H1 (cell line): Measurements from ENCODE around the gene LAMTOR4. TPM values are rescaled to one million over a fixed set of nuclear protein-coding genes. Genes with fewer than 3 reads are reported as not detected.

Experiments used
- CTCF ChIA-PET: fragments of 300-600 bp; sonication (Branson Sonifier 250); formaldehyde crosslinking; loops from one replicate; lab custom pipeline; 2021; ENCODE audit not compliant: partially characterized antibody; lab: Charles Lee
- POLR2A ChIA-PET: fragments of 300-600 bp; sonication (Branson Sonifier 250); formaldehyde crosslinking; loops from one replicate; lab custom pipeline; 2021; ENCODE audit warnings: inconsistent platforms; ENCODE audit not compliant: partially characterized antibody; lab: Charles Lee
- DNase-seq, 2 experiments: peaks; one replicate each; pipeline versions ENCODE4 v3.0.0 to v3.0.0-alpha.2; 2010 to 2022; ENCODE audit warnings: low spot score in 2 of 2, low read depth in 1 of 2, mixed read lengths in 1 of 2
- FAIRE-seq: peaks from 2 replicates; lab custom pipeline; 2011; peaks lifted over from hg19 to GRCh38; lab: Jason Lieb, UNC
- H2AFZ ChIP-seq: 2 replicates; pipeline ENCODE4 v1.8.1; 2012; ENCODE audit warnings: low read length, inconsistent platforms
- H2AK5ac ChIP-seq: 2 replicates; pipeline ENCODE4 v1.6.1; 2013; ENCODE audit warnings: low read depth, low read length
- H2BK120ac ChIP-seq: replicated peaks from 2 replicates; pipeline ENCODE3; 2013; ENCODE audit warnings: low read depth, low read length, inconsistent platforms
- H2BK12ac ChIP-seq: 2 replicates; pipeline ENCODE4 v1.6.1; 2013; ENCODE audit warnings: low read depth, low read length
- H2BK15ac ChIP-seq: 2 replicates; pipeline ENCODE4 v1.6.1; 2013; ENCODE audit warnings: low read length
- H2BK20ac ChIP-seq: 2 replicates; pipeline ENCODE4 v1.6.1; 2013; ENCODE audit warnings: low read length
- H2BK5ac ChIP-seq: 2 replicates; pipeline ENCODE4 v1.6.1; 2013; ENCODE audit warnings: low read depth, low read length
- H3K14ac ChIP-seq: 2 replicates; pipeline ENCODE4 v1.6.1; 2013; ENCODE audit warnings: inconsistent platforms; ENCODE audit not compliant: insufficient read length
- H3K18ac ChIP-seq: 2 replicates; pipeline ENCODE4 v1.6.1; 2013; ENCODE audit warnings: low read length; ENCODE audit errors: extremely low read depth
- H3K23ac ChIP-seq: 2 replicates; pipeline ENCODE4 v1.6.1; 2013; ENCODE audit warnings: inconsistent platforms; ENCODE audit not compliant: insufficient read length
- H3K23me2 ChIP-seq: 2 replicates; pipeline ENCODE4 v1.6.1; 2013; ENCODE audit warnings: low read depth, low read length
- H3K27ac ChIP-seq: 2 replicates; pipeline ENCODE4 v1.6.1; 2011; ENCODE audit warnings: low read depth, low read length, inconsistent platforms
- H3K27me3 ChIP-seq, 4 experiments: replicated peaks in 1 of 4; 1 replicate in 1 of 4; 2 replicates in 3 of 4; pipeline versions ENCODE4 v1.6.1 to v1.8.1; 2011 to 2013; ENCODE audit warnings: low read length in 3 of 4, mild to moderate bottlenecking in 3 of 4, inconsistent platforms in 2 of 4, mixed read lengths in 2 of 4, moderate library complexity in 1 of 4; ENCODE audit not compliant: control insufficient read depth in 3 of 4, insufficient read depth in 3 of 4; ENCODE audit errors: extremely low read depth in 1 of 4
- H3K36me3 ChIP-seq, 4 experiments: 2 replicates each; pipeline versions ENCODE4 v1.6.1 to v1.8.1; 2011 to 2013; ENCODE audit warnings: mild to moderate bottlenecking in 4 of 4, low read length in 3 of 4, moderate library complexity in 2 of 4, control low read depth in 1 of 4, inconsistent platforms in 1 of 4; ENCODE audit not compliant: insufficient read depth in 4 of 4, control insufficient read depth in 2 of 4
- H3K4ac ChIP-seq: replicated peaks from 2 replicates; pipeline ENCODE3; 2013; ENCODE audit warnings: low read length, low read depth, mixed read lengths, inconsistent platforms; ENCODE audit not compliant: insufficient read length
- H3K4me1 ChIP-seq, 4 experiments: replicated peaks in 1 of 4; 1 replicate in 1 of 4; 2 replicates in 3 of 4; pipeline versions ENCODE4 v1.6.1 to v1.8.1; 2011 to 2013; ENCODE audit warnings: low read length in 3 of 4, inconsistent platforms in 2 of 4, mixed read lengths in 1 of 4; ENCODE audit not compliant: insufficient read depth in 4 of 4, control insufficient read depth in 3 of 4
- H3K4me2 ChIP-seq, 2 experiments: 2 replicates each; pipeline versions ENCODE4 v1.6.1 to v1.8.1; 2011 to 2013; ENCODE audit warnings: low read depth in 2 of 2, low read length in 2 of 2, control low read depth in 1 of 2, inconsistent platforms in 1 of 2, mild to moderate bottlenecking in 1 of 2; ENCODE audit not compliant: insufficient read depth in 1 of 2
- H3K4me3 ChIP-seq, 4 experiments: fragments of 200-600, 300-600 bp in 1 of 4; sonication (generic), shearing (Covaris generic), sonication (Bioruptor Twin) in 1 of 4; 2 replicates each; pipeline versions ENCODE4 v1.5.1 to v1.8.1; 2011 to 2016; ENCODE audit warnings: low read length in 4 of 4, low read depth in 3 of 4, control low read depth in 2 of 4, inconsistent platforms in 2 of 4, mild to moderate bottlenecking in 2 of 4, mixed read lengths in 1 of 4, moderate library complexity in 1 of 4; ENCODE audit not compliant: insufficient read depth in 2 of 4; ENCODE audit errors: extremely low read depth in 1 of 4
- H3K56ac ChIP-seq: replicated peaks from 2 replicates; pipeline ENCODE3; 2013; ENCODE audit warnings: low read depth, mild to moderate bottlenecking, mixed read lengths, low read length, inconsistent platforms; ENCODE audit not compliant: insufficient read length
- H3K79me1 ChIP-seq: 2 replicates; pipeline ENCODE4 v1.6.1; 2013; ENCODE audit warnings: low read depth, low read length, control low read depth
- H3K79me2 ChIP-seq, 2 experiments: 2 replicates each; pipeline versions ENCODE4 v1.6.1 to v1.8.1; 2012 to 2013; ENCODE audit warnings: low read length in 2 of 2, mild to moderate bottlenecking in 2 of 2, inconsistent platforms in 1 of 2; ENCODE audit not compliant: insufficient read depth in 2 of 2, control insufficient read depth in 1 of 2
- H3K9ac ChIP-seq, 4 experiments: replicated peaks in 1 of 4; 1 replicate in 1 of 4; 2 replicates in 3 of 4; pipeline versions ENCODE4 v1.6.1 to v1.8.1; 2011 to 2013; ENCODE audit warnings: low read depth in 3 of 4, low read length in 3 of 4, control low read depth in 2 of 4, mild to moderate bottlenecking in 2 of 4, moderate library complexity in 2 of 4, inconsistent platforms in 1 of 4; ENCODE audit errors: extremely low read depth in 1 of 4
- H3K9me3 ChIP-seq, 2 experiments: 2 replicates each; pipeline versions ENCODE4 v1.6.1 to v1.8.1; 2012 to 2013; ENCODE audit warnings: mild to moderate bottlenecking in 2 of 2, moderate library complexity in 2 of 2, control low read depth in 1 of 2, inconsistent platforms in 1 of 2, low read depth in 1 of 2, low read length in 1 of 2, mixed read lengths in 1 of 2; ENCODE audit not compliant: insufficient read depth in 2 of 2
- H4K20me1 ChIP-seq, 2 experiments: replicated peaks in 1 of 2; 2 replicates each; pipeline versions ENCODE3 to v1.8.1; 2011 to 2013; ENCODE audit warnings: inconsistent platforms in 2 of 2, low read length in 2 of 2, mild to moderate bottlenecking in 1 of 2; ENCODE audit not compliant: insufficient read depth in 2 of 2, control insufficient read depth in 1 of 2
- H4K5ac ChIP-seq: 2 replicates; pipeline ENCODE4 v1.6.1; 2013; ENCODE audit warnings: low read length, low read depth, mixed read lengths, inconsistent platforms; ENCODE audit not compliant: insufficient read length
- H4K8ac ChIP-seq: 2 replicates; pipeline ENCODE4 v1.8.0; 2013; ENCODE audit warnings: mild to moderate bottlenecking, moderate library complexity, low read length, inconsistent platforms; ENCODE audit not compliant: insufficient read depth; ENCODE audit errors: extremely low read depth
- H4K91ac ChIP-seq: replicated peaks from 2 replicates; pipeline ENCODE3; 2013; ENCODE audit warnings: low read length, mixed read lengths, inconsistent platforms; ENCODE audit not compliant: insufficient read length
- CEBPB ChIP-seq: IDR thresholded peaks from 2 replicates; pipeline ENCODE4 v1.6.1; 2012; ENCODE audit warnings: low read depth, low read length
- EGR1 ChIP-seq: IDR thresholded peaks from 2 replicates; pipeline ENCODE4 v1.6.1; 2011; ENCODE audit warnings: low read depth, low read length, borderline replicate concordance
- NRF1 ChIP-seq: IDR thresholded peaks from 2 replicates; pipeline ENCODE4 v1.6.1; 2011; ENCODE audit warnings: mild to moderate bottlenecking, low read depth, low read length, improper control_type of control experiment
- POLR2AphosphoS5 ChIP-seq: IDR thresholded peaks from 2 replicates; pipeline ENCODE4 v1.6.1; 2011; ENCODE audit warnings: low read depth, low read length
- POU5F1 ChIP-seq: IDR thresholded peaks from 2 replicates; pipeline ENCODE4 v1.6.1; 2011; ENCODE audit warnings: low read depth, mild to moderate bottlenecking, low read length, moderate library complexity
- RBBP5 ChIP-seq: IDR thresholded peaks from 2 replicates; pipeline ENCODE4 v1.7.1; 2012; ENCODE audit warnings: low read depth, mild to moderate bottlenecking, inconsistent platforms, low read length, moderate library complexity, borderline replicate concordance
- SIRT6 ChIP-seq: IDR thresholded peaks from one replicate; pipeline ENCODE4 v1.7.1; 2012; ENCODE audit warnings: low read length, inconsistent platforms
- TAF1 ChIP-seq: IDR thresholded peaks from 2 replicates; pipeline ENCODE4 v1.6.1; 2011; ENCODE audit warnings: mild to moderate bottlenecking, low read depth, low read length
- TBP ChIP-seq: IDR thresholded peaks from 2 replicates; pipeline ENCODE4 v1.6.1; 2011; ENCODE audit warnings: low read depth, low read length, improper control_type of control experiment
- TCF12 ChIP-seq: IDR thresholded peaks from 2 replicates; pipeline ENCODE4 v1.6.1; 2011; ENCODE audit warnings: low read depth, mild to moderate bottlenecking, low read length
- WGBS, 2 experiments: shearing (Covaris generic) in 1 of 2; methylation state at CpG; one replicate each; pipeline versions ENCODE4 v1.1.6 to v1.1.7; 2013 to 2015; ENCODE audit warnings: low lambda C conversion rate in 2 of 2, mixed read lengths in 2 of 2, inconsistent platforms in 1 of 2, low coverage in 1 of 2, missing lambda C conversion rate in 1 of 2; ENCODE audit not compliant: insufficient replicate concordance in 2 of 2, insufficient coverage in 1 of 2, insufficient read length in 1 of 2; ENCODE audit errors: extremely low coverage in 1 of 2, missing lambda C conversion rate in 1 of 2; 5-methylcytosine and 5-hydroxymethylcytosine counted together
- polyA plus RNA-seq, 7 experiments: library from polyadenylated mRNA; depleted of rRNA in 3 of 7; stranded (reverse) in 5 of 7; unstranded in 2 of 7; fragments of >200 nt in 5 of 7; fragments of 200-250 nt in 2 of 7; gene quantifications; 1 replicate in 5 of 7; 2 replicates in 1 of 7; 4 replicates in 1 of 7; pipeline versions ENCODE4 v1.2.1 to v1.2.3, GENCODE V29; 2011 to 2013; ENCODE audit warnings: missing spikeins in 2 of 7, mixed read lengths in 2 of 7
- total RNA-seq: library from RNA; stranded (reverse); fragmentation: NEBNext Ultra II Directional; extraction: Animal tissue kit (Norgen Biotek cat#: 25700); gene quantifications from 2 replicates; pipeline ENCODE4 v1.2.1, GENCODE V29; 2021
- TF ChIP-seq, protein P1 (sequence below): IDR thresholded peaks from 2 replicates; pipeline ENCODE4 v1.6.1; 2011; ENCODE audit warnings: low read length, improper control_type of control experiment
- TF ChIP-seq, protein P2 (sequence below): IDR thresholded peaks from 2 replicates; pipeline ENCODE4 v1.6.1; 2011; ENCODE audit warnings: low read depth, mild to moderate bottlenecking, low read length; ENCODE audit not compliant: insufficient read depth

LAMTOR4 gene
- total and polyA plus RNA-seq, 2 of the 8 experiments (the other 6 are each of a cell fraction or from before 2014, with no cell fraction given), result 153 to 622 TPM

GRCh38 chr7:100111156-100111555 is 37.6 kb upstream of the LAMTOR4 start:
- 85% methylated on average over 7 of the region's 7 CpGs; no CpG with 5 or more reads in 1 of the 2 experiments for WGBS, 2 experiments
- no peak overlapping the region for H2BK15ac ChIP-seq
- H3K4me2 ChIP-seq, result no peak overlapping the region
- H4K91ac ChIP-seq, result no peak overlapping the region
- no peak overlapping the region for H3K18ac ChIP-seq
- H2BK12ac ChIP-seq, result no peak overlapping the region
- no peak overlapping the region for H3K23ac ChIP-seq
- H3K14ac ChIP-seq, result no peak overlapping the region
- ChIA-PET POLR2A (interaction anchor here (1.0 to 20.0 kb wide), 8 partner anchors 7 to 56 kb away, joined by 3 to 722 read pairs (median 8); partner anchors contain the start of genes AP4M1, COPS6, MCM7 and ZNF3), CTCF (interaction anchor here (1.6 to 6.0 kb wide), 4 partner anchors 9 to 236 kb away, joined by 3 to 48 read pairs (median 15); partner anchors contain the start of genes AP4M1 and MBLAC1)
- H2AFZ ChIP-seq, result no peak overlapping the region
- H3K9me3 ChIP-seq, result no peaks in the 10 kb centered on the region
- no peak overlapping the region for H4K5ac ChIP-seq
- peaks cover 3 to 6% of the 10 kb centered on the region in 2 experiments for H4K20me1 ChIP-seq
- H3K36me3 ChIP-seq, result peaks cover 13 to 59% (median 43%) of the 10 kb centered on the region in 4 experiments
- no peaks in the 10 kb centered on the region for H3K27me3 ChIP-seq
- H3K4me1 ChIP-seq, result no peaks in the 10 kb centered on the region; a peak in 1 of 7 replicates
- no peak overlapping the region for H3K4ac ChIP-seq
- no peaks in the 10 kb centered on the region for H3K79me2 ChIP-seq
- H3K79me1 ChIP-seq, result peaks cover 2% of the 10 kb centered on the region; the same call in 1 of the 2 replicates
- no peak overlapping the region for H2BK5ac ChIP-seq
- H3K56ac ChIP-seq, result no peak overlapping the region
- no peak overlapping the region for H2AK5ac ChIP-seq
- H3K9ac ChIP-seq, result no peak overlapping the region
- no peaks in the 10 kb centered on the region for H3K23me2 ChIP-seq
- no peak overlapping the region for H4K8ac ChIP-seq
- H2BK20ac ChIP-seq, result no peak overlapping the region
- FAIRE-seq (no peak), DNase-seq (no peak)
- no peak overlapping the region for H2BK120ac ChIP-seq
- no peak overlapping the region for H3K4me3 ChIP-seq
- no peak overlapping the region for H3K27ac ChIP-seq
- TF ChIP-seq EGR1, result no peak
- TF ChIP-seq POLR2AphosphoS5, result no peak
- TF ChIP-seq SIRT6, result no peak
- TF ChIP-seq RBBP5, result no peak
- no peak for TF ChIP-seq POU5F1
- TF ChIP-seq, protein P1, sequence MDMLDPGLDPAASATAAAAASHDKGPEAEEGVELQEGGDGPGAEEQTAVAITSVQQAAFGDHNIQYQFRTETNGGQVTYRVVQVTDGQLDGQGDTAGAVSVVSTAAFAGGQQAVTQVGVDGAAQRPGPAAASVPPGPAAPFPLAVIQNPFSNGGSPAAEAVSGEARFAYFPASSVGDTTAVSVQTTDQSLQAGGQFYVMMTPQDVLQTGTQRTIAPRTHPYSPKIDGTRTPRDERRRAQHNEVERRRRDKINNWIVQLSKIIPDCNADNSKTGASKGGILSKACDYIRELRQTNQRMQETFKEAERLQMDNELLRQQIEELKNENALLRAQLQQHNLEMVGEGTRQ, result no peak
- TF ChIP-seq CEBPB, result no peak
- no peak for TF ChIP-seq TBP
- no peak for TF ChIP-seq NRF1
- no peak for TF ChIP-seq TAF1
- no peak for TF ChIP-seq TCF12
- TF ChIP-seq, protein P2, sequence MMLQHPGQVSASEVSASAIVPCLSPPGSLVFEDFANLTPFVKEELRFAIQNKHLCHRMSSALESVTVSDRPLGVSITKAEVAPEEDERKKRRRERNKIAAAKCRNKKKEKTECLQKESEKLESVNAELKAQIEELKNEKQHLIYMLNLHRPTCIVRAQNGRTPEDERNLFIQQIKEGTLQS, result no peak
